Measurements from ENCODE around the gene DUOX1. TPM values are rescaled to one million over a fixed set of nuclear protein-coding genes. Genes with fewer than 3 reads are reported as not detected.

The DUOX1 gene
- total and polyA plus RNA-seq, 9 of the 15 experiments (the other 6 are each of a cell fraction or from before 2014, with no cell fraction given), result 0.01 to 0.22 (median 0.01) TPM; not detected in 6

DNA sequence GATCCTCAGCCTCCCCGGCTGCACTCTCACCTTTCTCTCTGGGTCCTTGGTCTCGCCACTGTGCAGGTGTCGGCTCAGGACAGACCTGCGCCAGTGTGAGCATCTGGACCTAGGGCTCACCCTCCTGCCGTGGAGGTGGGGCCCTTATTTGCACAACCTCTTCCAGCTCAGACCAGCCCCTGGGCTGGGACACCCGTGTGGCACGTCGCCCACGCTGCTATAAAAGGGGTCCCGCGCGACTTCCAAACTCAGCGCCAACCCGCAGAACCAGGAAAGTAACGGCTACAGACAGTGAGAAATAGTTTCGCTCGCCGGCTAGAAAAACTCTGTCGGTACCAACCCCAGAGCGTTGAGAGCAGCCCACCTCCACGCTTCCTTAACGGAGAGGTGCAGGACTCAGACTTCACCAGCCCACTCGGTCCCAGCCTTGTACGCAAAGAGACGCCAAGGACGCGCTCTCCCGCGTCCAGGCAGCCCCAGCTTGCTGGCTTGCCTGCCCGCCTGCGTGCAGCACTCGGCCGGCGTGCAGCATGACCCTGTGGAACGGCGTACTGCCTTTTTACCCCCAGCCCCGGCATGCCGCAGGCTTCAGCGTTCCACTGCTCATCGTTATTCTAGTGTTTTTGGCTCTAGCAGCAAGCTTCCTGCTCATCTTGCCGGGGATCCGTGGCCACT, 15.6 kb upstream of the DUOX1 start, which contains the start of the genes DUOX2 and DUOXA2:
Gene DUOX2 (minus strand): TSS at position 97 of the 675 bp plus-strand sequence. CDS start 761 bp downstream, outside the sequence.
Gene DUOXA2 (plus strand): TSS at position 251 of the 675 bp plus-strand sequence. CDS start 280 bp downstream, at position 531.
- BruUV-seq (replicated peaks), result no TSS peak
- ATAC-seq, result no peak
- H3K36me3 ChIP-seq (ENCODE audit: control insufficient read depth, insufficient read depth, low read length), result no peaks in the 10 kb centered on the region
- H3K27ac ChIP-seq (ENCODE audit: extremely low read depth, low read depth, low read length), result no peak within 1 kb of the TSS
- FAIRE-seq, result no peak
- DNase-seq (ENCODE audit: extremely low read depth in 1 of 4, low spot score in 3 of 4), result no peak
- ChIA-PET CTCF (ENCODE audit: low intra/inter-chr PET ratio) (no interaction called here), POLR2A (no interaction called here)
- TF ChIP-seq U2AF1 (optimal IDR thresholded peaks at IDR 0.05; ENCODE audit: low read depth, low read length), result no peak
- TF ChIP-seq E2F4 (CRISPR knock-in tag; IDR thresholded peaks at IDR 0.05; ENCODE audit: low read depth), result no peak
- intact Hi-C loops (cut with micrococcal nuclease), result no loop called here
- no peak within 1 kb of the TSS for H3K4me3 ChIP-seq
- H3K9me1 ChIP-seq (ENCODE audit: control insufficient read depth, insufficient read depth, low read length), result no peaks in the 10 kb centered on the region
- no peaks in the 10 kb centered on the region for H3K79me2 ChIP-seq (ENCODE audit: control insufficient read depth, insufficient read depth, low read length)
- H2AFZ ChIP-seq (ENCODE audit: low read depth, low read length), result no peak within 1 kb of the TSS
- 40% methylated on average over 42 of the region's 42 CpGs for WGBS (ENCODE audit: insufficient coverage, low coverage, missing lambda C conversion rate)
- H4K20me1 ChIP-seq (replicated peaks; ENCODE audit: control insufficient read depth, insufficient read depth, low read length), result no peaks in the 10 kb centered on the region
- H3K9me3 ChIP-seq (replicated peaks; ENCODE audit: control insufficient read depth, insufficient read depth, low read depth, low read length), result no peaks in the 10 kb centered on the region
- H3K4me2 ChIP-seq (ENCODE audit: insufficient read depth, low read length), result no peak within 1 kb of the TSS
- H3K27me3 ChIP-seq (ENCODE audit: control insufficient read depth in 2 of 2, insufficient read depth in 2 of 2, low read length in 2 of 2), result peaks cover 2 to 19% of the 10 kb centered on the region in 2 experiments; a peak in 3 of 5 replicates
- in situ Hi-C loops (cut with MboI), result loop anchor here (25.0 kb wide), 1 partner anchor 152 kb away; the partner anchor contains the start of gene TERB2
- peaks cover 0 to 32% of the 10 kb centered on the region in 2 experiments; a peak in 3 of 5 replicates for H3K4me1 ChIP-seq (replicated peaks in 1 of 2; ENCODE audit: control insufficient read depth in 2 of 2, insufficient read depth in 2 of 2, low read length in 2 of 2)
- no peak within 1 kb of the TSS for H3K9ac ChIP-seq (ENCODE audit: insufficient read depth in 1 of 2, low read depth in 2 of 2, low read length in 2 of 2)

DNA sequence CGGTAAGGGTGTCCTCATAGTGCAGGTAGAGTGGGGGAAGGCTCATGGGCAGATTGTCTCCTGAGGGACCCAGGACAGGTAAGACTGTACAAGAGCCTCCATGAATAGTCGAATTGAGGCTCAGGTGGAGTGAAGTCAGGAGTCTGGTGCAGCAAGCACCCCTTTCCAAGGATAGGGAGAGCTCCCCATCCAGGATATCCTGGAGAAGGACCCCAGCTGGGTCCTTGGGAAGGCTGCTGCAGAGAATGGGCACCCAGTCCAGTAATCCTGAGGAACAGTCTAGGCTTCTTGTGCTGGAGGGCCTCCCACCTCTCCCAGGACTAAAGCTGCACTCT, 15.1 kb upstream of the DUOX1 start:
- H3K27ac ChIP-seq (ENCODE audit: extremely low read depth, low read depth, low read length), result no peak overlapping the region
- ATAC-seq (no peak), FAIRE-seq (no peak), DNase-seq (ENCODE audit: extremely low read depth in 1 of 4, low spot score in 3 of 4) (no peak)
- CTCF ChIA-PET (ENCODE audit: low intra/inter-chr PET ratio), result no interaction called here
- in situ Hi-C loops (cut with MboI), result loop anchor here (25.0 kb wide), 1 partner anchor 152 kb away; the partner anchor contains the start of gene TERB2
- no peak overlapping the region for H2AFZ ChIP-seq (ENCODE audit: low read depth, low read length)
- peaks cover 2 to 19% of the 10 kb centered on the region in 2 experiments; a peak in 3 of 5 replicates for H3K27me3 ChIP-seq (ENCODE audit: control insufficient read depth in 2 of 2, insufficient read depth in 2 of 2, low read length in 2 of 2)
- POLR2A ChIA-PET, result interaction anchor here (0.7 kb wide), 1 partner anchor 46 kb away, joined by 3 read pairs; no protein-coding TSS in a partner anchor
- BruUV-seq (replicated peaks), result no TSS peak
- H3K9ac ChIP-seq (ENCODE audit: insufficient read depth in 1 of 2, low read depth in 2 of 2, low read length in 2 of 2), result no peak overlapping the region
- no peaks in the 10 kb centered on the region for H3K36me3 ChIP-seq (ENCODE audit: control insufficient read depth, insufficient read depth, low read length)
- 9% methylated on average over 2 of the region's 2 CpGs for WGBS (ENCODE audit: insufficient coverage, low coverage, missing lambda C conversion rate)
- H3K4me2 ChIP-seq (ENCODE audit: insufficient read depth, low read length), result no peak overlapping the region
- H3K9me3 ChIP-seq (replicated peaks; ENCODE audit: control insufficient read depth, insufficient read depth, low read depth, low read length), result no peaks in the 10 kb centered on the region
- H3K79me2 ChIP-seq (ENCODE audit: control insufficient read depth, insufficient read depth, low read length), result no peaks in the 10 kb centered on the region
- H3K4me1 ChIP-seq (replicated peaks in 1 of 2; ENCODE audit: control insufficient read depth in 2 of 2, insufficient read depth in 2 of 2, low read length in 2 of 2), result peaks cover 0 to 32% of the 10 kb centered on the region in 2 experiments; a peak in 3 of 5 replicates
- intact Hi-C loops (cut with micrococcal nuclease), result no loop called here
- no peak overlapping the region for H3K4me3 ChIP-seq
- no peaks in the 10 kb centered on the region for H3K9me1 ChIP-seq (ENCODE audit: control insufficient read depth, insufficient read depth, low read length)
- no peaks in the 10 kb centered on the region for H4K20me1 ChIP-seq (replicated peaks; ENCODE audit: control insufficient read depth, insufficient read depth, low read length)
- TF ChIP-seq CCAR2 (IDR thresholded peaks at IDR 0.05; ENCODE audit: low read depth, low read length) (no peak), EGR1 (conservative IDR thresholded peaks at IDR 0.05) (no peak), MEF2D (tag; conservative IDR thresholded peaks at IDR 0.05; ENCODE audit: low read depth) (no peak), BMI1 (IDR thresholded peaks at IDR 0.05; ENCODE audit: low read length) (no peak), CBX3 (IDR thresholded peaks at IDR 0.05; ENCODE audit: borderline replicate concordance in 1 of 2, low read length in 2 of 2) (no peak), KDM1A (IDR thresholded peaks at IDR 0.05) (no peak), TCF7L2 (IDR thresholded peaks at IDR 0.05; ENCODE audit: low read depth, low read length) (no peak)
- TF ChIP-seq, protein P1, sequence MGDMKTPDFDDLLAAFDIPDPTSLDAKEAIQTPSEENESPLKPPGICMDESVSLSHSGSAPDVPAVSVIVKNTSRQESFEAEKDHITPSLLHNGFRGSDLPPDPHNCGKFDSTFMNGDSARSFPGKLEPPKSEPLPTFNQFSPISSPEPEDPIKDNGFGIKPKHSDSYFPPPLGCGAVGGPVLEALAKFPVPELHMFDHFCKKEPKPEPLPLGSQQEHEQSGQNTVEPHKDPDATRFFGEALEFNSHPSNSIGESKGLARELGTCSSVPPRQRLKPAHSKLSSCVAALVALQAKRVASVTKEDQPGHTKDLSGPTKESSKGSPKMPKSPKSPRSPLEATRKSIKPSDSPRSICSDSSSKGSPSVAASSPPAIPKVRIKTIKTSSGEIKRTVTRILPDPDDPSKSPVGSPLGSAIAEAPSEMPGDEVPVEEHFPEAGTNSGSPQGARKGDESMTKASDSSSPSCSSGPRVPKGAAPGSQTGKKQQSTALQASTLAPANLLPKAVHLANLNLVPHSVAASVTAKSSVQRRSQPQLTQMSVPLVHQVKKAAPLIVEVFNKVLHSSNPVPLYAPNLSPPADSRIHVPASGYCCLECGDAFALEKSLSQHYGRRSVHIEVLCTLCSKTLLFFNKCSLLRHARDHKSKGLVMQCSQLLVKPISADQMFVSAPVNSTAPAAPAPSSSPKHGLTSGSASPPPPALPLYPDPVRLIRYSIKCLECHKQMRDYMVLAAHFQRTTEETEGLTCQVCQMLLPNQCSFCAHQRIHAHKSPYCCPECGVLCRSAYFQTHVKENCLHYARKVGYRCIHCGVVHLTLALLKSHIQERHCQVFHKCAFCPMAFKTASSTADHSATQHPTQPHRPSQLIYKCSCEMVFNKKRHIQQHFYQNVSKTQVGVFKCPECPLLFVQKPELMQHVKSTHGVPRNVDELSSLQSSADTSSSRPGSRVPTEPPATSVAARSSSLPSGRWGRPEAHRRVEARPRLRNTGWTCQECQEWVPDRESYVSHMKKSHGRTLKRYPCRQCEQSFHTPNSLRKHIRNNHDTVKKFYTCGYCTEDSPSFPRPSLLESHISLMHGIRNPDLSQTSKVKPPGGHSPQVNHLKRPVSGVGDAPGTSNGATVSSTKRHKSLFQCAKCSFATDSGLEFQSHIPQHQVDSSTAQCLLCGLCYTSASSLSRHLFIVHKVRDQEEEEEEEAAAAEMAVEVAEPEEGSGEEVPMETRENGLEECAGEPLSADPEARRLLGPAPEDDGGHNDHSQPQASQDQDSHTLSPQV (IDR thresholded peaks at IDR 0.05), result no peak
